Aorta (tissue), 5 donors: ENCODE measurements around the gene ACTR5. TPM values are rescaled to one million over a fixed set of nuclear protein-coding genes. Genes with fewer than 3 reads are reported as not detected.

Source experiments
- ATAC-seq: fragments of 200-7000 bp; cut with Tn5 transposase; one replicate; pipeline ENCODE4 v1.9.1; 2022; ENCODE audit warnings: moderate library complexity; ENCODE audit not compliant: low FRiP score
- DNase-seq, 2 donors: peaks; one replicate each; pipeline ENCODE4 v3.0.0-alpha.2; 2020
- H3K27ac ChIP-seq, 2 donors: one replicate each; pipeline ENCODE4 v1.5.1; 2013; ENCODE audit warnings: low read length in 2 of 2, mild to moderate bottlenecking in 2 of 2, moderate library complexity in 2 of 2, control low read depth in 1 of 2, inconsistent platforms in 1 of 2, low read depth in 1 of 2
- H3K27me3 ChIP-seq, 2 donors: one replicate each; pipeline ENCODE4 v1.6.1; 2013; ENCODE audit warnings: control low read depth in 1 of 2, low read length in 1 of 2, mild to moderate bottlenecking in 1 of 2, moderate library complexity in 1 of 2; ENCODE audit not compliant: insufficient read depth in 2 of 2, control insufficient read depth in 1 of 2
- H3K36me3 ChIP-seq, 2 donors: one replicate each; pipeline ENCODE4 v1.6.1; 2013; ENCODE audit warnings: control low read depth in 1 of 2, low read length in 1 of 2, mild to moderate bottlenecking in 1 of 2; ENCODE audit not compliant: insufficient read depth in 2 of 2, control insufficient read depth in 1 of 2
- H3K4me1 ChIP-seq, 2 donors: one replicate each; pipeline ENCODE4 v1.6.1; 2013; ENCODE audit warnings: low read length in 2 of 2, control low read depth in 1 of 2, mild to moderate bottlenecking in 1 of 2, moderate library complexity in 1 of 2; ENCODE audit not compliant: insufficient read depth in 2 of 2, control insufficient read depth in 1 of 2
- H3K4me3 ChIP-seq, 2 donors: one replicate each; pipeline ENCODE4 v1.5.1; 2013; ENCODE audit warnings: low read length in 2 of 2, control low read depth in 1 of 2, mild to moderate bottlenecking in 1 of 2
- H3K9me3 ChIP-seq: one replicate; pipeline ENCODE4 v1.6.1; 2013; ENCODE audit warnings: mild to moderate bottlenecking, low read length; ENCODE audit not compliant: control insufficient read depth
- WGBS, 2 donors: extraction: QIAGEN DNeasy Blood & Tissue Kit; methylation state at CpG; one replicate each; pipeline ENCODE4 v1.1.7; 2013; 5-methylcytosine and 5-hydroxymethylcytosine counted together
- intact Hi-C, 2 donors: fragments of 100-400 bp; cut with DNase I; formaldehyde crosslinking; loops; one replicate each; pipeline versions ENCODE4 v1.14.2 to v1.15.0; 2022
- polyA plus RNA-seq, 2 donors: library from polyadenylated mRNA; stranded (reverse); fragments of 200-250 nt; gene quantifications; one replicate each; pipeline ENCODE4 v1.2.3, GENCODE V29; 2013
- total RNA-seq, 2 donors: library from RNA; stranded (reverse); fragmentation: NEBNext Ultra II Directional; extraction: Animal tissue kit (Norgen Biotek cat#: 25700); gene quantifications; one replicate each; pipeline ENCODE4 v1.2.1, GENCODE V29; 2021
- donor health status: healthy with polysubstance abuse.
- donor health status: Bipolar disorder and iron deficiency.
- donor health status: DM: no; HTN: no; CAD: no.
- donor health status: DM: no; HTN: no; CAD: no.
- donor health status: DM: yes; HTN: yes; CAD: no.

The ACTR5 gene
- total and polyA plus RNA-seq, 4 donors = 3.5 to 10.3 (median 7.1) TPM

DNA sequence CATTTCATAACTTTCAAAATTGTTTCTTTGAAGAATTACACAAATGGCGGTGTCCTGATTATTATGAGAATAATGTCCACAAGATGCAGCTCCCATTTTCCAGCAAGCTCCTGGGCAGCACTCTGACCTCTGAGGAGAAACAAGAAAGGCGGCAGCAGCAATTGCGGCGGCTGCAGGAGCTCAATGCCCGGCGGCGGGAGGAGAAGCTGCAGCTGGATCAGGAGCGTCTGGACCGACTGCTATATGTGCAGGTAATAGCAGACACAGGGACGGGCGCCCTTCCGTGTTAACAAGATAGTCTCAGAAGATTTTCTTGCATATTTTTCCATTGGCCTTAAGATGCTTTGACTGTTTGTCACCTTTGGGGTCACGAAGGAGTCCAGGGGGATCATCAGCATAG lies 6.7 kb downstream of the ACTR5 start:
- no peak for DNase-seq
- intact Hi-C loops = loop anchor here (10.0 kb wide), 2 partner anchors 110 to 210 kb away; partner anchors contain the start of gene DHX35 (in 1 of the 2)
- 93 to 95% methylated on average over 13 of the region's 13 CpGs for WGBS, 2 donors
- H3K27ac ChIP-seq = no peak overlapping the region
- H3K27me3 ChIP-seq = no peaks in the 10 kb centered on the region
- no peak overlapping the region for H3K4me3 ChIP-seq
- no peak for ATAC-seq
- no peaks in the 10 kb centered on the region for H3K4me1 ChIP-seq
- peaks cover 8 to 9% of the 10 kb centered on the region in 2 donors for H3K36me3 ChIP-seq
- no peaks in the 10 kb centered on the region for H3K9me3 ChIP-seq

- no peaks in the 10 kb centered on the region for H3K9me3 ChIP-seq
- H3K4me1 ChIP-seq = no peaks in the 10 kb centered on the region
- peaks cover 8 to 9% of the 10 kb centered on the region in 2 donors for H3K36me3 ChIP-seq
- H3K27ac ChIP-seq = no peak overlapping the region
- intact Hi-C loops = loop anchor here (10.0 kb wide), 2 partner anchors 111 to 209 kb away; partner anchors contain the start of gene DHX35 (in 1 of the 2)
- DNase-seq (no peak), ATAC-seq (no peak)
- H3K27me3 ChIP-seq = no peaks in the 10 kb centered on the region
- H3K4me3 ChIP-seq = no peak overlapping the region
- whole genome bisulfite sequencing, 2 donors = 75 to 77% methylated on average over 6 of the region's 6 CpGs
These were observed 7.2 kb downstream of the ACTR5 start for GRCh38 chr20:38755324-38755910.

DNA sequence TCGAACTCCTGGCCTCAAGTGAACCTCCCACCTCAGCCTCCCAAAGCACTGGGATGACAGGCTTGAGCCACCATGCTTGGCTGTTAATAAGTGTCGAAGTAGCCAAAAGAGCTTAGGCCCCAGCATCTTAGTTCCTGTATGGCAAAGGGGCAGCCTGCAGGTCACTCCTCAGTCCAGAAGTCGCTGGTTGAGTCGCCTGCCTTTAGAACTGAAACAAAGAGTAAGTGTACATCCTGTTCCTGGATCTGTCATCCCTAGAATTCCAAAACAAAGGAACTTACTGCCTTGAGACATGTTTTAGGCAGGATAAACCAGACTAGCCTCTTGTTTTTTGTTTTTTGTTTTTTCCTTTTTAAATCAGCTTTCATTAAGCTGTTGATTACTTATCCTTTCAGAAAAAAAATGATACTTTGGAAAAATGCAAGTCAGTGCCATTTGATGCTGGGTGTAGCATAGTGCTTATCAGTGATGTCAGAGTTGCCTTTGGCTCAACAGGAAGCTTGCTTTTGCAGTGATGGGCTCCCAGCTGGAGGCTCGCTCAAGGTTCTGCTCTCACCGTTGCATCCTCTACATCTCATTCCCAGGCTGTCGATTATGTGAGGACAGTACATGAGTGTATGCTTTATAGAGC lies 9.0 kb downstream of the ACTR5 start:
- Histone ChIP-seq H3K4me3 (no peak overlapping the region), H3K9me3 (no peaks in the 10 kb centered on the region), H3K4me1 (no peaks in the 10 kb centered on the region), H3K27ac (no peak overlapping the region), H3K36me3 (peaks cover 8 to 14% of the 10 kb centered on the region in 2 donors), H3K27me3 (no peaks in the 10 kb centered on the region)
- ATAC-seq = no peak
- intact Hi-C loops = loop anchor here (10.0 kb wide), 2 partner anchors 112 to 208 kb away; partner anchors contain the start of gene DHX35 (in 1 of the 2)
- DNase-seq = no peak
- WGBS, 2 donors = 71 to 83% methylated on average over 7 of the region's 7 CpGs

GRCh38 chr20:38759106-38759505 lies 10.8 kb downstream of the ACTR5 start:
- ATAC-seq = no peak
- peaks cover 8 to 16% of the 10 kb centered on the region in 2 donors for H3K36me3 ChIP-seq

DNA sequence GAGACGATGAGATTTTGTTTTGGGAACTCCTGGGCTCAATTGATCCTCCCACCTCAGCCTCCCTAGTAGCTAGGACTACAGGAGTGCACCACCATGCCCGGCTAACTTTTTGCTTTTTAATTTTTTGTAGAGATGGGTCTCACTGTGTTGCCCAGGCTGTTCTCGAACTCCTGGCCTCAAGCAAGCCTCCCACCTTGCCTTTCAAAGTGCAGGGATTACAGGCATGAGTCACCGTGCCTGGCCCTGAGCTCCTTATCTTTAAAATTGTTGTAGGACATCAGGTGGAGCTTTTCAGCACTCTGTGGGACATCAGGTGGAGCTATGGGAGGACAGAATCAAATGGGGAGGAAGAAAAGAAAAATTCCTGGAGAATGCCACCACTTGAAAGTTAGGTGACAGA lies 12.7 kb downstream of the ACTR5 start:
- 86 to 91% methylated on average over 4 of the region's 4 CpGs for WGBS, 2 donors
- no peaks in the 10 kb centered on the region for H3K9me3 ChIP-seq
- DNase-seq (no peak), ATAC-seq (no peak)
- intact Hi-C loops = no loop called here
- H3K36me3 ChIP-seq = peaks cover 8 to 11% of the 10 kb centered on the region in 2 donors
- no peak overlapping the region for H3K4me3 ChIP-seq
- no peak overlapping the region for H3K27ac ChIP-seq
- no peaks in the 10 kb centered on the region for H3K27me3 ChIP-seq
- peaks cover 2 to 6% of the 10 kb centered on the region in 2 donors for H3K4me1 ChIP-seq

More at GRCh38 chr20:38759106-38759505, 10.8 kb downstream of the ACTR5 start:
- peak overlapping the region in 1 of 2 donors; percentile 45 for H3K27ac ChIP-seq
- no peaks in the 10 kb centered on the region for H3K9me3 ChIP-seq
- DNase-seq = no peak
- 45 to 77% methylated on average over 7 of the region's 7 CpGs for WGBS, 2 donors
- H3K27me3 ChIP-seq = no peaks in the 10 kb centered on the region
- no peak overlapping the region for H3K4me3 ChIP-seq
- intact Hi-C loops = loop anchor here (10.0 kb wide), 2 partner anchors 114 to 206 kb away; partner anchors contain the start of gene DHX35 (in 1 of the 2)
- peaks cover 0 to 2% of the 10 kb centered on the region in 2 donors for H3K4me1 ChIP-seq

GRCh38 chr20:38762174-38762573 lies 13.9 kb downstream of the ACTR5 start:
- peaks cover 8 to 10% of the 10 kb centered on the region in 2 donors for H3K36me3 ChIP-seq
- intact Hi-C loops = no loop called here
- ATAC-seq = no peak

GRCh38 chr20:38763616-38764015 lies 15.4 kb downstream of the ACTR5 start:
- H3K4me1 ChIP-seq = peaks cover 2 to 10% of the 10 kb centered on the region in 2 donors
- H3K4me3 ChIP-seq = no peak overlapping the region
- no peaks in the 10 kb centered on the region for H3K27me3 ChIP-seq
- H3K36me3 ChIP-seq = peaks cover 7 to 8% of the 10 kb centered on the region in 2 donors
- peak overlapping the region in 1 of 2 donors; percentile 21 for H3K27ac ChIP-seq
- DNase-seq = no peak
- WGBS, 2 donors = 78 to 100% methylated on average over 1 of the region's 1 CpG
- no peak for ATAC-seq
- H3K9me3 ChIP-seq = no peaks in the 10 kb centered on the region
- intact Hi-C loops = no loop called here

More at GRCh38 chr20:38762174-38762573, 13.9 kb downstream of the ACTR5 start:
- DNase-seq = no peak
- no peak overlapping the region for H3K27ac ChIP-seq
- H3K4me3 ChIP-seq = no peak overlapping the region
- H3K4me1 ChIP-seq = peaks cover 2 to 10% of the 10 kb centered on the region in 2 donors
- no peaks in the 10 kb centered on the region for H3K9me3 ChIP-seq
- H3K27me3 ChIP-seq = no peaks in the 10 kb centered on the region

GRCh38 chr20:38764567-38765318 lies 16.5 kb downstream of the ACTR5 start:
- ATAC-seq (peak; percentile 66), DNase-seq (peak; percentile 70 to 80)
- Histone ChIP-seq H3K4me1 (peaks cover 2 to 10% of the 10 kb centered on the region in 2 donors), H3K27ac (peak overlapping the region in 1 of 2 donors; percentile 2), H3K4me3 (no peak overlapping the region), H3K36me3 (peaks cover 5 to 7% of the 10 kb centered on the region in 2 donors), H3K27me3 (no peaks in the 10 kb centered on the region), H3K9me3 (no peaks in the 10 kb centered on the region)
- whole genome bisulfite sequencing, 2 donors = 39 to 41% methylated on average over 11 of the region's 11 CpGs
- intact Hi-C loops = no loop called here
